HG03457 (cell line): Measurements from ENCODE around the gene RIC8B.

ENCODE experiments used
- ATAC-seq: cut with Tn5 transposase; IDR thresholded peaks from one replicate; pipeline ENCODE4 v1.9.1; 2021; ENCODE audit warnings: moderate number of reproducible peaks; ENCODE audit not compliant: unreplicated experiment

RIC8B gene

GRCh38 chr12:106865683-106866082 lies 91.2 kb downstream of the RIC8B start:
- ATAC-seq = no peak

- ATAC-seq = no peak
These were observed 92.1 kb downstream of the RIC8B start for GRCh38 chr12:106866426-106867080.

GRCh38 chr12:106867651-106868050 lies 93.2 kb downstream of the RIC8B start:
- no peak for ATAC-seq

GRCh38 chr12:106868982-106869700 lies 94.7 kb downstream of the RIC8B start:
- no peak for ATAC-seq

GRCh38 chr12:106870116-106870515 lies 95.6 kb downstream of the RIC8B start:
- no peak for ATAC-seq

GRCh38 chr12:106871477-106871876 lies 97.0 kb downstream of the RIC8B start:
- ATAC-seq = no peak

- ATAC-seq = no peak
These were observed 99.5 kb downstream of the RIC8B start for GRCh38 chr12:106873983-106874382.

- no peak for ATAC-seq
These were observed 104.3 kb downstream of the RIC8B start for GRCh38 chr12:106878804-106879203.

- ATAC-seq = no peak
These were observed 105.1 kb downstream of the RIC8B start for GRCh38 chr12:106879612-106880011.

- ATAC-seq = no peak
These were observed 108.9 kb downstream of the RIC8B start for GRCh38 chr12:106883426-106883825.

- no peak for ATAC-seq
These were observed 110.5 kb downstream of the RIC8B start for GRCh38 chr12:106885026-106885425.

GRCh38 chr12:106885541-106886249 lies 111.2 kb downstream of the RIC8B start:
- no peak for ATAC-seq

- ATAC-seq = no peak
These were observed 112.5 kb downstream of the RIC8B start for GRCh38 chr12:106886932-106887331.

GRCh38 chr12:106888348-106888970 lies 114.0 kb downstream of the RIC8B start:
- ATAC-seq = no peak

GRCh38 chr12:106889326-106889725 lies 114.8 kb downstream of the RIC8B start:
- ATAC-seq = no peak

- ATAC-seq = no peak
These were observed 115.6 kb downstream of the RIC8B start for GRCh38 chr12:106889950-106890626.

- no peak for ATAC-seq
These were observed 117.6 kb downstream of the RIC8B start for GRCh38 chr12:106892075-106892474.

GRCh38 chr12:106893451-106893850 lies 119.0 kb downstream of the RIC8B start:
- ATAC-seq = no peak

GRCh38 chr12:106894774-106895173 lies 120.3 kb downstream of the RIC8B start:
- no peak for ATAC-seq

GRCh38 chr12:106896603-106897002 lies 122.1 kb downstream of the RIC8B start:
- ATAC-seq = no peak

- ATAC-seq = no peak
These were observed 122.6 kb downstream of the RIC8B start for GRCh38 chr12:106897082-106897481.
